A673 (cell line): ENCODE data around the gene FIBIN. TPM values are rescaled to one million over a fixed set of nuclear protein-coding genes. Genes with fewer than 3 reads are reported as not detected.

Source experiments
- BruUV-seq: library from RNA; stranded (reverse); fragments of 400-500 nt; replicated peaks from 2 replicates; lab custom pipeline; 2021; lab: Mats Ljungman, UMichigan
- CTCF ChIA-PET: fragments of 300-600 bp; sonication (Branson Sonifier 250); formaldehyde crosslinking; loops from one replicate; lab custom pipeline; 2022; ENCODE audit warnings: antibody characterized with exemption; lab: Charles Lee
- POLR2A ChIA-PET: fragments of 300-600 bp; sonication (Branson Sonifier 250); formaldehyde crosslinking; loops from one replicate; lab custom pipeline; 2022; ENCODE audit warnings: antibody characterized with exemption; ENCODE audit not compliant: low non-redundant PET; lab: Charles Lee
- DNase-seq: peaks from one replicate; pipeline ENCODE4 v3.0.0-alpha.2; 2015; ENCODE audit warnings: low spot score
- H3K27ac ChIP-seq: fragments of 200-600 bp; sonication (generic); 2 replicates; pipeline ENCODE4 v1.5.1; 2016; ENCODE audit warnings: mixed run types, low read depth, mild to moderate bottlenecking, mixed read lengths, antibody characterized with exemption, low read length; ENCODE audit not compliant: poor library complexity, severe bottlenecking
- H3K27me3 ChIP-seq: fragments of 200-600 bp; sonication (generic); replicated peaks from 2 replicates; pipeline ENCODE4 v1.6.1; 2017; ENCODE audit warnings: mixed run types, low read depth, mild to moderate bottlenecking, mixed read lengths, antibody characterized with exemption, low read length; ENCODE audit not compliant: insufficient read depth, poor library complexity
- H3K36me3 ChIP-seq: fragments of 200-600 bp; sonication (generic); 2 replicates; pipeline ENCODE4 v1.6.1; 2016; ENCODE audit warnings: mixed run types, mild to moderate bottlenecking, mixed read lengths, antibody characterized with exemption, low read length; ENCODE audit not compliant: insufficient read depth, poor library complexity, severe bottlenecking
- H3K4me1 ChIP-seq: fragments of 200-600 bp; sonication (generic); 2 replicates; pipeline ENCODE4 v1.6.1; 2017; ENCODE audit warnings: mixed run types, mild to moderate bottlenecking, mixed read lengths, antibody characterized with exemption, low read length; ENCODE audit not compliant: insufficient read depth, poor library complexity, severe bottlenecking
- H3K4me3 ChIP-seq: fragments of 200-600 bp; sonication (generic); 2 replicates; pipeline ENCODE4 v1.5.1; 2016; ENCODE audit warnings: low read depth, mixed run types, mild to moderate bottlenecking, mixed read lengths, low read length; ENCODE audit not compliant: poor library complexity, severe bottlenecking
- H3K9me3 ChIP-seq: fragments of 200-600 bp; sonication (generic); 2 replicates; pipeline ENCODE4 v1.6.1; 2016; ENCODE audit warnings: mixed run types, low read depth, mild to moderate bottlenecking, mixed read lengths, antibody characterized with exemption, low read length; ENCODE audit not compliant: poor library complexity, severe bottlenecking
- EZH2 ChIP-seq: fragments of 200-600 bp; sonication (generic); IDR thresholded peaks from 2 replicates; pipeline ENCODE4 v1.6.1; 2017; ENCODE audit warnings: borderline replicate concordance, low read depth, mild to moderate bottlenecking, mixed read lengths, antibody characterized with exemption, low read length; ENCODE audit not compliant: poor library complexity, severe bottlenecking
- intact Hi-C: fragments of 100-400 bp; cut with micrococcal nuclease; formaldehyde crosslinking; loops from one replicate; pipeline ENCODE4 v1.10.0; 2022; ENCODE audit not compliant: unreplicated experiment
- total RNA-seq: library from RNA; stranded (reverse); gene quantifications from 2 replicates; pipeline ENCODE4 v1.2.3, GENCODE V29; 2021
- TF ChIP-seq, protein P1 (sequence below): fragments of 300-800, 200-600 bp; sonication (generic); conservative IDR thresholded peaks from 2 replicates; pipeline ENCODE4 v1.5.1; 2017; ENCODE audit warnings: low read depth, mild to moderate bottlenecking, antibody characterized with exemption, low read length, moderate library complexity, mixed read lengths

The FIBIN gene
- total RNA-seq, 1 experiment from 2014 or later, result 0.15 TPM

- Histone ChIP-seq H3K4me1 (no peaks in the 10 kb centered on the region), H3K36me3 (no peaks in the 10 kb centered on the region), H3K9me3 (no peaks in the 10 kb centered on the region), H3K27me3 (peaks cover 55% of the 10 kb centered on the region), H3K27ac (no peak overlapping the region), H3K4me3 (no peak overlapping the region)
- POLR2A ChIA-PET, result no interaction called here
- intact Hi-C loops, result no loop called here
- BruUV-seq, result no TSS peak
- CTCF ChIA-PET, result no interaction called here
- no peak for TF ChIP-seq EZH2
- TF ChIP-seq, protein P1, sequence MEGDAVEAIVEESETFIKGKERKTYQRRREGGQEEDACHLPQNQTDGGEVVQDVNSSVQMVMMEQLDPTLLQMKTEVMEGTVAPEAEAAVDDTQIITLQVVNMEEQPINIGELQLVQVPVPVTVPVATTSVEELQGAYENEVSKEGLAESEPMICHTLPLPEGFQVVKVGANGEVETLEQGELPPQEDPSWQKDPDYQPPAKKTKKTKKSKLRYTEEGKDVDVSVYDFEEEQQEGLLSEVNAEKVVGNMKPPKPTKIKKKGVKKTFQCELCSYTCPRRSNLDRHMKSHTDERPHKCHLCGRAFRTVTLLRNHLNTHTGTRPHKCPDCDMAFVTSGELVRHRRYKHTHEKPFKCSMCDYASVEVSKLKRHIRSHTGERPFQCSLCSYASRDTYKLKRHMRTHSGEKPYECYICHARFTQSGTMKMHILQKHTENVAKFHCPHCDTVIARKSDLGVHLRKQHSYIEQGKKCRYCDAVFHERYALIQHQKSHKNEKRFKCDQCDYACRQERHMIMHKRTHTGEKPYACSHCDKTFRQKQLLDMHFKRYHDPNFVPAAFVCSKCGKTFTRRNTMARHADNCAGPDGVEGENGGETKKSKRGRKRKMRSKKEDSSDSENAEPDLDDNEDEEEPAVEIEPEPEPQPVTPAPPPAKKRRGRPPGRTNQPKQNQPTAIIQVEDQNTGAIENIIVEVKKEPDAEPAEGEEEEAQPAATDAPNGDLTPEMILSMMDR, result no peak
- no peak for DNase-seq
These were observed 8.0 kb upstream of the FIBIN start for GRCh38 chr11:26985943-26986342.

DNA sequence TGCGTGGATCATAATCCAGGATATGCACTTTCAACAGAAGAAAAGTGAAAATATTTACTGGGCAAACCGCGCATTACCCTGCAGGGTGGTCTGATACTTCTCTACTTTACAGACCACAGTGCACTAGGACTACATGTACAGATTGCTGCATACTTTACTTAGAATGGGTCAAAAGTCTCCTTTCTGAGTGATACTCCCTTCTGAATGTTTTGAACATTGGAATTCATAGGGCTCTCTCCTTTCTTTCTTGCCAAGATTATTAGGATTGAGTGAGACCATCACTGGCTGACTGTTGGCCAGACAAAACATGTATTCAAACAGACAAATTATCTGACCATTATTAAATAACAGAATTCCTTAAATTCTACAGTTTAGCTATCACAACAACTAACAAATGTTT is 6.6 kb upstream of the FIBIN start:
- Histone ChIP-seq H3K9me3 (no peaks in the 10 kb centered on the region), H3K4me1 (no peaks in the 10 kb centered on the region), H3K27me3 (peaks cover 53% of the 10 kb centered on the region), H3K4me3 (no peak overlapping the region), H3K27ac (no peak overlapping the region), H3K36me3 (no peaks in the 10 kb centered on the region)
- no peak for DNase-seq
- TF ChIP-seq EZH2, result no peak
- TF ChIP-seq, protein P1, result no peak
- POLR2A ChIA-PET, result no interaction called here
- CTCF ChIA-PET, result no interaction called here
- BruUV-seq, result no TSS peak
- intact Hi-C loops, result no loop called here

DNA sequence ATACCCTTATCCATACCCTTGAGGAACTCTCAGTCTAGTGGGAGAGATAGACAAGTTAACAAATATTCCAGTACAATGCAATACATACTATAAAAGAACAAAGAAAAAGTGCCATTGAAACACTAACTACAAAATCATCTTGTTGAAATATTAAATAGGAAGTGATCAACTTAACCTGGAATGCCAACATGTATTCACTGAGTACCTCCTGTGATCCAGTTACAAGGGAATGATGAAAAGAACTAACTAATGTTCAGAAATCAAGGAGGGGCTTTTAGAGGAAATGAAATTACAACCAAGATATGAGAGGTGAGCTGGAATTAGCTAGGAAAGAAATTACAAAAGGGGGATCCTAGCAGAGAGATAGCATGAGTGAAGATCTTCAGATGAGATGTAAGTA is 6.2 kb upstream of the FIBIN start:
- CTCF ChIA-PET, result no interaction called here
- no peak for DNase-seq
- POLR2A ChIA-PET, result interaction anchor here (0.6 kb wide), 1 partner anchor 187 kb away, joined by 6 read pairs; no protein-coding TSS in a partner anchor

More for the DNA sequence above, 6.2 kb upstream of the FIBIN start:
- H3K9me3 ChIP-seq, result no peaks in the 10 kb centered on the region
- no peak overlapping the region for H3K4me3 ChIP-seq
- H3K27ac ChIP-seq, result no peak overlapping the region
- H3K4me1 ChIP-seq, result no peaks in the 10 kb centered on the region
- no TSS peak for BruUV-seq
- intact Hi-C loops, result no loop called here
- TF ChIP-seq EZH2, result no peak
- TF ChIP-seq, protein P1, result no peak
- peaks cover 53% of the 10 kb centered on the region for H3K27me3 ChIP-seq
- no peaks in the 10 kb centered on the region for H3K36me3 ChIP-seq
